HCT116 (cell line): ENCODE results near the gene ATXN2. TPM values are rescaled to one million over a fixed set of nuclear protein-coding genes. Genes with fewer than 3 reads are reported as not detected.

Experiments
- ATAC-seq: fragments of 200-7000 bp; cut with Tn5 transposase; 2 replicates; pipeline ENCODE4 v1.9.1; 2020; ENCODE audit warnings: mild to moderate bottlenecking, moderate library complexity
- BruUV-seq: library from RNA; stranded (reverse); fragments of 400-500 nt; replicated peaks from 2 replicates; lab custom pipeline; 2021; lab: Mats Ljungman, UMichigan
- CTCF ChIA-PET: fragments of 300-600 bp; sonication (Branson Sonifier 250); formaldehyde crosslinking; loops from one replicate; lab custom pipeline; 2021; ENCODE audit warnings: antibody characterized with exemption; lab: Charles Lee
- POLR2A ChIA-PET: fragments of 300-600, 350-600 bp; sonication (Branson Sonifier 250); formaldehyde crosslinking; loops from one replicate; lab custom pipeline; 2021; ENCODE audit warnings: antibody characterized with exemption; lab: Charles Lee
- RAD21 ChIA-PET, 2 experiments: fragments of 300-600 bp; sonication (Branson Sonifier 250); formaldehyde crosslinking; loops; one replicate each; lab custom pipeline; 2023; ENCODE audit warnings: low total read pairs in 2 of 2; ENCODE audit not compliant: uncharacterized antibody in 2 of 2, unreplicated experiment in 2 of 2, low non-redundant PET in 1 of 2; lab: Charles Lee
- DNase-seq: peaks from one replicate; pipeline ENCODE4 v3.0.0-alpha.2; 2010; ENCODE audit warnings: low read depth, low spot score
- H2AFZ ChIP-seq: fragments of 200-600 bp; shearing (Covaris generic), sonication (generic); 2 replicates; pipeline ENCODE4 v1.6.1; 2017; ENCODE audit warnings: low read depth, mixed run types, mixed read lengths, antibody characterized with exemption, low read length; ENCODE audit not compliant: poor library complexity, severe bottlenecking
- H3K27ac ChIP-seq: 2 replicates; pipeline ENCODE4 v1.5.1; 2012; ENCODE audit warnings: low read depth, low read length
- H3K27me3 ChIP-seq: fragments of 200-600 bp; sonication (generic); 2 replicates; pipeline ENCODE4 v1.6.1; 2016; ENCODE audit warnings: mixed run types, low read length, mixed read lengths; ENCODE audit not compliant: insufficient read depth
- H3K36me3 ChIP-seq, 2 experiments: fragments of 200-500 bp in 1 of 2; fragments of 200-600 bp in 1 of 2; sonication (Bioruptor generic) in 1 of 2; sonication (generic) in 1 of 2; 2 replicates each; pipeline versions ENCODE4 v1.5.1 to v1.6.1; 2014 to 2016; ENCODE audit warnings: low read length in 2 of 2, inconsistent platforms in 1 of 2, mixed read lengths in 1 of 2, mixed run types in 1 of 2; ENCODE audit not compliant: insufficient read depth in 2 of 2, control insufficient read depth in 1 of 2
- H3K4me1 ChIP-seq, 2 experiments: fragments of 200-600 bp in 1 of 2; sonication (generic) in 1 of 2; 2 replicates each; pipeline versions ENCODE4 v1.5.1 to v1.6.1; 2012 to 2017; ENCODE audit warnings: low read length in 2 of 2, inconsistent platforms in 1 of 2, mild to moderate bottlenecking in 1 of 2, mixed read lengths in 1 of 2, mixed run types in 1 of 2, moderate library complexity in 1 of 2; ENCODE audit not compliant: insufficient read depth in 2 of 2, control insufficient read depth in 1 of 2
- H3K4me2 ChIP-seq: fragments of 200-600 bp; sonication (generic); 2 replicates; pipeline ENCODE4 v1.6.1; 2017; ENCODE audit warnings: mixed run types, low read length, mixed read lengths
- H3K4me3 ChIP-seq, 2 experiments: fragments of 200-600 bp in 1 of 2; sonication (generic) in 1 of 2; replicated peaks in 1 of 2; 2 replicates each; pipeline ENCODE4 v1.5.1; 2011 to 2016; ENCODE audit warnings: low read length in 2 of 2, control low read depth in 1 of 2, low read depth in 1 of 2, mild to moderate bottlenecking in 1 of 2, mixed read lengths in 1 of 2, mixed run types in 1 of 2
- H3K79me2 ChIP-seq: fragments of 200-600 bp; sonication (generic); 2 replicates; pipeline ENCODE4 v1.6.1; 2017; ENCODE audit warnings: mild to moderate bottlenecking, mixed run types, low read length, moderate library complexity, mixed read lengths; ENCODE audit not compliant: insufficient read depth
- H3K9ac ChIP-seq: fragments of 200-600 bp; sonication (generic); 2 replicates; pipeline ENCODE4 v1.6.1; 2016; ENCODE audit warnings: low read length, mixed read lengths
- H3K9me2 ChIP-seq: fragments of 200-600 bp; sonication (generic), shearing (Covaris generic); 2 replicates; pipeline ENCODE4 v1.6.1; 2017; ENCODE audit warnings: mixed run types, mild to moderate bottlenecking, moderate library complexity; ENCODE audit not compliant: insufficient read depth
- H3K9me3 ChIP-seq, 2 experiments: fragments of 200-500 bp in 1 of 2; fragments of 200-600 bp in 1 of 2; sonication (Bioruptor generic) in 1 of 2; sonication (generic) in 1 of 2; 2 replicates each; pipeline ENCODE4 v1.6.1; 2014 to 2017; ENCODE audit warnings: low read length in 2 of 2, mixed read lengths in 2 of 2, inconsistent platforms in 1 of 2, low read depth in 1 of 2, mild to moderate bottlenecking in 1 of 2, mixed run types in 1 of 2, moderate library complexity in 1 of 2; ENCODE audit not compliant: control insufficient read depth in 1 of 2, insufficient read depth in 1 of 2
- H4K20me1 ChIP-seq: fragments of 200-600 bp; sonication (generic), shearing (Covaris generic); 2 replicates; pipeline ENCODE4 v1.6.1; 2017; ENCODE audit warnings: mixed run types, mild to moderate bottlenecking, moderate library complexity; ENCODE audit not compliant: insufficient read depth
- CTCF ChIP-seq, 3 experiments: fragments of 200-600 bp in 1 of 3; sonication (generic) in 1 of 3; IDR thresholded peaks in 2 of 3; conservative IDR thresholded peaks in 1 of 3; 2 replicates each; pipeline ENCODE4 v1.5.1; 2012 to 2017; ENCODE audit warnings: low read depth in 2 of 3, low read length in 2 of 3, antibody characterized with exemption in 1 of 3, borderline replicate concordance in 1 of 3, control low read depth in 1 of 3, mild to moderate bottlenecking in 1 of 3, mixed read lengths in 1 of 3, mixed run types in 1 of 3, moderate library complexity in 1 of 3; ENCODE audit not compliant: insufficient read depth in 1 of 3
- EZH2 ChIP-seq: fragments of 200-600 bp; sonication (generic); IDR thresholded peaks from 2 replicates; pipeline ENCODE4 v1.6.1; 2017; ENCODE audit warnings: antibody characterized with exemption, mixed run types
- EZH2phosphoT487 ChIP-seq: fragments of 200-600 bp; IDR thresholded peaks from 2 replicates; pipeline ENCODE4 v1.6.1; 2018; ENCODE audit warnings: antibody characterized with exemption, borderline replicate concordance
- MAX ChIP-seq: IDR thresholded peaks from 2 replicates; pipeline ENCODE4 v1.6.1; 2012
- POLR2A ChIP-seq: IDR thresholded peaks from 2 replicates; pipeline ENCODE4 v1.7.0; 2011; ENCODE audit warnings: borderline replicate concordance; ENCODE audit not compliant: insufficient read depth, insufficient read length; ENCODE audit errors: extremely low read depth
- RAD21 ChIP-seq: IDR thresholded peaks from 2 replicates; pipeline ENCODE4 v1.6.1; 2012; ENCODE audit warnings: low read depth, mild to moderate bottlenecking
- SIN3A ChIP-seq: IDR thresholded peaks from 2 replicates; pipeline ENCODE4 v1.6.1; 2012; ENCODE audit warnings: low read depth
- SP1 ChIP-seq: IDR thresholded peaks from 2 replicates; pipeline ENCODE4 v1.6.1; 2012; ENCODE audit warnings: low read depth
- SRF ChIP-seq: IDR thresholded peaks from 2 replicates; pipeline ENCODE4 v1.6.1; 2012; ENCODE audit warnings: low read depth
- TCF7L2 ChIP-seq: IDR thresholded peaks from 2 replicates; pipeline ENCODE4 v1.7.0; 2011; ENCODE audit warnings: borderline replicate concordance, inconsistent platforms; ENCODE audit not compliant: insufficient read depth, insufficient read length; ENCODE audit errors: extremely low read depth
- ZFX ChIP-seq: fragments of 450-650 bp; IDR thresholded peaks from 2 replicates; pipeline ENCODE4 v1.6.1; 2017
- ZNF274 ChIP-seq: fragments of 200-500 bp; sonication (Bioruptor generic); IDR thresholded peaks from 2 replicates; pipeline ENCODE4 v1.6.1; 2014; ENCODE audit warnings: mild to moderate bottlenecking, low read depth, low read length, inconsistent platforms
- intact Hi-C: fragments of 100-400 bp; cut with micrococcal nuclease; formaldehyde crosslinking; loops from 2 replicates; pipeline ENCODE4 v1.10.0; 2022
- total RNA-seq: library from RNA; stranded (reverse); gene quantifications from one replicate; pipeline ENCODE4 v1.2.1, GENCODE V29; 2021; ENCODE audit not compliant: unreplicated experiment
- TF ChIP-seq, protein P1 (sequence below): IDR thresholded peaks from 2 replicates; pipeline ENCODE4 v1.6.1; 2012; ENCODE audit warnings: low read depth
- TF ChIP-seq, protein P2 (sequence below): IDR thresholded peaks from 2 replicates; pipeline ENCODE4 v1.6.1; 2012
- TF ChIP-seq, protein P3 (sequence below): IDR thresholded peaks from 2 replicates; pipeline ENCODE4 v1.6.1; 2011; ENCODE audit warnings: mild to moderate bottlenecking, low read length, moderate library complexity; ENCODE audit not compliant: insufficient replicate concordance; ENCODE audit errors: extremely low read depth

Gene ATXN2
- total RNA-seq, 1 experiment from 2014 or later, result 72.7 TPM

DNA sequence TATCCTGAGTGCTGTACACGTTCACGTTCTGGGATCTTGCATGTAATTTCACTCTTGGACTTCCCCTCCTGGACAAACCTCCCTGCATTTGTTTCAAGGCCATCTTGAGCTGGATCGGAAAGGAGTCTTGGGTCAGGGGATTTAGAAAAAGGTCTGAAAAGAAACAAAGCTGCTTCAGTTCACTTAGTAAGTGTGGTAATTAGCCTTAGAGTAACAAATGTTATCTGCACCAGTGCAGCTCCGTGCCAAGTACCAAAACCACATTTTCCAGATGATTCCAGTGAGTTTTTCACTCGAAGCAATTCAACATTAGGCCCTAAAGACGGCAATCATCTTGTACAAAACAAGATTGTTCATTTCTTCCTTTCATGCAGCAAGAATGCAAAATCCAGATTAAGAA lies 39.4 kb upstream of the ATXN2 start (continued):
- TF ChIP-seq, protein P1, sequence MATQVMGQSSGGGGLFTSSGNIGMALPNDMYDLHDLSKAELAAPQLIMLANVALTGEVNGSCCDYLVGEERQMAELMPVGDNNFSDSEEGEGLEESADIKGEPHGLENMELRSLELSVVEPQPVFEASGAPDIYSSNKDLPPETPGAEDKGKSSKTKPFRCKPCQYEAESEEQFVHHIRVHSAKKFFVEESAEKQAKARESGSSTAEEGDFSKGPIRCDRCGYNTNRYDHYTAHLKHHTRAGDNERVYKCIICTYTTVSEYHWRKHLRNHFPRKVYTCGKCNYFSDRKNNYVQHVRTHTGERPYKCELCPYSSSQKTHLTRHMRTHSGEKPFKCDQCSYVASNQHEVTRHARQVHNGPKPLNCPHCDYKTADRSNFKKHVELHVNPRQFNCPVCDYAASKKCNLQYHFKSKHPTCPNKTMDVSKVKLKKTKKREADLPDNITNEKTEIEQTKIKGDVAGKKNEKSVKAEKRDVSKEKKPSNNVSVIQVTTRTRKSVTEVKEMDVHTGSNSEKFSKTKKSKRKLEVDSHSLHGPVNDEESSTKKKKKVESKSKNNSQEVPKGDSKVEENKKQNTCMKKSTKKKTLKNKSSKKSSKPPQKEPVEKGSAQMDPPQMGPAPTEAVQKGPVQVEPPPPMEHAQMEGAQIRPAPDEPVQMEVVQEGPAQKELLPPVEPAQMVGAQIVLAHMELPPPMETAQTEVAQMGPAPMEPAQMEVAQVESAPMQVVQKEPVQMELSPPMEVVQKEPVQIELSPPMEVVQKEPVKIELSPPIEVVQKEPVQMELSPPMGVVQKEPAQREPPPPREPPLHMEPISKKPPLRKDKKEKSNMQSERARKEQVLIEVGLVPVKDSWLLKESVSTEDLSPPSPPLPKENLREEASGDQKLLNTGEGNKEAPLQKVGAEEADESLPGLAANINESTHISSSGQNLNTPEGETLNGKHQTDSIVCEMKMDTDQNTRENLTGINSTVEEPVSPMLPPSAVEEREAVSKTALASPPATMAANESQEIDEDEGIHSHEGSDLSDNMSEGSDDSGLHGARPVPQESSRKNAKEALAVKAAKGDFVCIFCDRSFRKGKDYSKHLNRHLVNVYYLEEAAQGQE, result no peak
- no peak for TF ChIP-seq ZNF274
- no peak for TF ChIP-seq ZFX
- no peak for TF ChIP-seq EZH2
- TF ChIP-seq, protein P2, sequence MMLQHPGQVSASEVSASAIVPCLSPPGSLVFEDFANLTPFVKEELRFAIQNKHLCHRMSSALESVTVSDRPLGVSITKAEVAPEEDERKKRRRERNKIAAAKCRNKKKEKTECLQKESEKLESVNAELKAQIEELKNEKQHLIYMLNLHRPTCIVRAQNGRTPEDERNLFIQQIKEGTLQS, result no peak
- no peak for TF ChIP-seq SRF

DNA sequence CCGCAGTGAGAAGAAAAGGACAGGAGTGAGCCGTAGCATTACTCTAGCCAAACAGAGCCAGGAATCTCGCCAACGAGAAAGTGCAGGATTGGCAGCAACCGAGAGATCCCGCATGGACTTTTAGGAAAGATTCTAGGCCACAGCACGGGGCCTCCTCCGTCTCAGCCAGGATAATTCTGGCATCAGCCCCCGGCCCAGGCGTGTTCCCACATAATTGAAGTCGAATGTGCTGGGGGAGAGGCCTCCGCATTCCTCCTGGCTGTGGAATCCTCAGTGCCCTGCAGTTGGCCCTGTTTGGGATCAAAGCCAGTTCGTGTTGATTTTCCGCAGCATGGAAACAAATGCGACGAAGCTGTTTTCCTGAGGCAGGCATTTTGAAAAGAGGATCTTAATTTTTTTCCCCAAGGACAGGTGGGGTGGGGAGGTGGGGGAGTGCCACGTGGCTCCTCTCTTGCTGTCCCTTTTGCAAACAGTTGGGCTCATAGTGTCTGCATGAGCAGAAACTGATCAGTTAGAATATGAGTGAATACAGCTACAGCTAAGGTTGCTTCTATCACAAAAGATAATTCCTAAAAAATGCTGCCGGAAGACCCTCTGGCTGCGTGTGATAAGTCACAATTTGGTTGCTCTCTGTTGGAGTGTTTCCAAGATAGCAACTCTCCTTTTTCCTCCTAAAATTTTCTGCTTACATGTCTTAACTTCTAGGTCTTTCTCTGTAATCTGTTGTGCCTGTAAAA lies 37.3 kb upstream of the ATXN2 start:
- H3K27me3 ChIP-seq, result no peaks in the 10 kb centered on the region
- no peak overlapping the region for H3K4me2 ChIP-seq
- no peak overlapping the region for H2AFZ ChIP-seq
- no TSS peak for BruUV-seq
- H4K20me1 ChIP-seq, result no peaks in the 10 kb centered on the region
- no peak overlapping the region for H3K4me3 ChIP-seq
- H3K79me2 ChIP-seq, result no peaks in the 10 kb centered on the region
- no peaks in the 10 kb centered on the region for H3K9me2 ChIP-seq
- TF ChIP-seq, protein P3, sequence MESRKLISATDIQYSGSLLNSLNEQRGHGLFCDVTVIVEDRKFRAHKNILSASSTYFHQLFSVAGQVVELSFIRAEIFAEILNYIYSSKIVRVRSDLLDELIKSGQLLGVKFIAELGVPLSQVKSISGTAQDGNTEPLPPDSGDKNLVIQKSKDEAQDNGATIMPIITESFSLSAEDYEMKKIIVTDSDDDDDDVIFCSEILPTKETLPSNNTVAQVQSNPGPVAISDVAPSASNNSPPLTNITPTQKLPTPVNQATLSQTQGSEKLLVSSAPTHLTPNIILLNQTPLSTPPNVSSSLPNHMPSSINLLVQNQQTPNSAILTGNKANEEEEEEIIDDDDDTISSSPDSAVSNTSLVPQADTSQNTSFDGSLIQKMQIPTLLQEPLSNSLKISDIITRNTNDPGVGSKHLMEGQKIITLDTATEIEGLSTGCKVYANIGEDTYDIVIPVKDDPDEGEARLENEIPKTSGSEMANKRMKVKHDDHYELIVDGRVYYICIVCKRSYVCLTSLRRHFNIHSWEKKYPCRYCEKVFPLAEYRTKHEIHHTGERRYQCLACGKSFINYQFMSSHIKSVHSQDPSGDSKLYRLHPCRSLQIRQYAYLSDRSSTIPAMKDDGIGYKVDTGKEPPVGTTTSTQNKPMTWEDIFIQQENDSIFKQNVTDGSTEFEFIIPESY, result no peak
- TF ChIP-seq MAX (no peak), POLR2A (no peak), RAD21 (no peak), EZH2phosphoT487 (no peak), CTCF (IDR thresholded peaks at IDR 0.05 in 2 of 3, conservative IDR thresholded peaks at IDR 0.05 in 1 of 3; ENCODE audit: borderline replicate concordance in 1 of 3, insufficient read depth in 1 of 3, low read depth in 2 of 3, low read length in 2 of 3) (no peak), SP1 (no peak), TCF7L2 (no peak), ZFX (no peak), SIN3A (no peak)
- no peak overlapping the region for H3K9ac ChIP-seq
- RAD21 ChIA-PET, result no interaction called here
- no peaks in the 10 kb centered on the region for H3K9me3 ChIP-seq
- ATAC-seq (no peak), DNase-seq (no peak)
- no peaks in the 10 kb centered on the region for H3K36me3 ChIP-seq
- no peaks in the 10 kb centered on the region; a peak in 1 of 4 replicates for H3K4me1 ChIP-seq
- CTCF ChIA-PET, result no interaction called here
- intact Hi-C loops, result no loop called here
- H3K27ac ChIP-seq, result no peak overlapping the region
- POLR2A ChIA-PET, result no interaction called here
